Forelimb muscle (tissue), 1 donor: ENCODE results near the gene DNAJC6. TPM values are rescaled to one million over a fixed set of nuclear protein-coding genes. Genes with fewer than 3 reads are reported as not detected.
"Not testable (repeated sequence)": the region's sequence is repeated elsewhere in the genome, so short reads cannot be mapped to it uniquely, and the experiment has no call there.

Experiments
- DNase-seq: peaks from one replicate; pipeline ENCODE4 v3.0.0-alpha.2; 2013; ENCODE audit warnings: low read depth
- polyA plus RNA-seq: library from polyadenylated mRNA; unstranded; fragments of 120-200 nt; gene quantifications from one replicate; pipeline ENCODE4 v1.2.1, GENCODE V29; 2013; ENCODE audit not compliant: insufficient read length

DNAJC6 gene
- polyA plus RNA-seq, 1 donor: 0.71 TPM

- DNase-seq: no peak
These were observed 119.7 kb downstream of the DNAJC6 start for GRCh38 chr1:65429078-65429477.

GRCh38 chr1:65429806-65430205 is 120.5 kb downstream of the DNAJC6 start:
- DNase-seq: no peak

- no peak for DNase-seq
These were observed 121.9 kb downstream of the DNAJC6 start for GRCh38 chr1:65431111-65431705.

GRCh38 chr1:65432918-65433317 is 123.6 kb downstream of the DNAJC6 start:
- no peak for DNase-seq

- no peak for DNase-seq
These were observed 124.9 kb downstream of the DNAJC6 start for GRCh38 chr1:65434255-65434654.

- DNase-seq: no peak
These were observed 125.4 kb downstream of the DNAJC6 start for GRCh38 chr1:65434760-65435159.

GRCh38 chr1:65435987-65436386 is 126.6 kb downstream of the DNAJC6 start:
- no peak for DNase-seq

- DNase-seq: no peak
These were observed 128.3 kb downstream of the DNAJC6 start for GRCh38 chr1:65437616-65438015.

GRCh38 chr1:65440322-65440900 is 131.1 kb downstream of the DNAJC6 start:
- DNase-seq: no peak

- no peak for DNase-seq
These were observed 131.6 kb downstream of the DNAJC6 start for GRCh38 chr1:65440915-65441314.

- no peak for DNase-seq
These were observed 132.1 kb downstream of the DNAJC6 start for GRCh38 chr1:65441464-65441863.

- DNase-seq: no peak
These were observed 133.1 kb downstream of the DNAJC6 start for GRCh38 chr1:65442442-65442841.

GRCh38 chr1:65443647-65444046 is 134.3 kb downstream of the DNAJC6 start:
- no peak for DNase-seq

GRCh38 chr1:65444128-65444640 is 134.8 kb downstream of the DNAJC6 start:
- DNase-seq: no peak

- DNase-seq: no peak
These were observed 136.5 kb downstream of the DNAJC6 start for GRCh38 chr1:65445837-65446236.

GRCh38 chr1:65449214-65449823 is 140.0 kb downstream of the DNAJC6 start:
- no peak for DNase-seq

GRCh38 chr1:65455678-65456077 is 146.3 kb downstream of the DNAJC6 start:
- DNase-seq: not testable (repeated sequence)

- DNase-seq: no peak
These were observed 147.1 kb downstream of the DNAJC6 start for GRCh38 chr1:65456481-65456880.

- DNase-seq: no peak
These were observed 148.5 kb downstream of the DNAJC6 start for GRCh38 chr1:65457868-65458267.

GRCh38 chr1:65458730-65459396 is 149.5 kb downstream of the DNAJC6 start:
- DNase-seq: no peak

- no peak for DNase-seq
These were observed 150.0 kb downstream of the DNAJC6 start for GRCh38 chr1:65459397-65459768.
